Parathyroid adenoma (tissue), 2 donors: ENCODE measurements around the gene ATF7.

Experiments used
- H2AFZ ChIP-seq: fragments of 300-600 bp; sonication (generic); one replicate; pipeline ENCODE4 v1.7.0; 2017; ENCODE audit warnings: antibody characterized with exemption, mild to moderate bottlenecking
- H3K27ac ChIP-seq: fragments of 300-600 bp; sonication (generic); one replicate; pipeline ENCODE4 v1.7.0; 2017
- H3K27me3 ChIP-seq: fragments of 300-600 bp; sonication (generic); one replicate; pipeline ENCODE4 v1.7.0; 2017; ENCODE audit warnings: low read length; ENCODE audit not compliant: control insufficient read depth, insufficient read depth
- H3K36me3 ChIP-seq: fragments of 300-600 bp; sonication (generic); one replicate; pipeline ENCODE4 v1.7.0; 2017; ENCODE audit warnings: low read length; ENCODE audit not compliant: control insufficient read depth, insufficient read depth
- H3K4me1 ChIP-seq: fragments of 300-600 bp; sonication (generic); one replicate; pipeline ENCODE4 v1.7.0; 2017; ENCODE audit warnings: control low read depth
- H3K4me2 ChIP-seq: fragments of 300-600 bp; sonication (generic); one replicate; pipeline ENCODE4 v1.7.0; 2017; ENCODE audit warnings: low read length
- H3K4me3 ChIP-seq: fragments of 300-600 bp; sonication (generic); one replicate; pipeline ENCODE4 v1.7.0; 2017; ENCODE audit warnings: low read depth, low read length
- H3K79me2 ChIP-seq: fragments of 300-600 bp; sonication (generic); one replicate; pipeline ENCODE4 v1.7.0; 2017; ENCODE audit warnings: control low read depth
- H3K9ac ChIP-seq: fragments of 300-600 bp; sonication (generic); one replicate; pipeline ENCODE4 v1.7.0; 2017; ENCODE audit warnings: mild to moderate bottlenecking
- H3K9me3 ChIP-seq: fragments of 300-600 bp; sonication (generic); one replicate; pipeline ENCODE4 v1.7.0; 2017; ENCODE audit warnings: low read length; ENCODE audit not compliant: control insufficient read depth
- CTCF ChIP-seq: fragments of 300-600 bp; sonication (generic); IDR thresholded peaks from one replicate; pipeline ENCODE4 v1.7.0; 2017; ENCODE audit warnings: antibody characterized with exemption, mild to moderate bottlenecking
- donor health status: primary hyperparathyroidism.

Gene ATF7

GRCh38 chr12:53624458-53624857, 1.7 kb downstream of the ATF7 start:
- no peak for TF ChIP-seq CTCF
- Histone ChIP-seq H3K79me2 (peaks cover 26% of the 10 kb centered on the region), H3K9ac (no peak overlapping the region)

GRCh38 chr12:53623548-53624385, 2.4 kb downstream of the ATF7 start:
- H3K27me3 ChIP-seq: no peaks in the 10 kb centered on the region
- H3K4me1 ChIP-seq: peaks cover 11% of the 10 kb centered on the region
- peak overlapping the region; percentile 26 for H3K4me3 ChIP-seq
- peaks cover 27% of the 10 kb centered on the region for H3K79me2 ChIP-seq
- H3K27ac ChIP-seq: peak overlapping the region; percentile 27
- no peak overlapping the region for H3K9ac ChIP-seq
- no peaks in the 10 kb centered on the region for H3K36me3 ChIP-seq
- TF ChIP-seq CTCF: no peak
- H2AFZ ChIP-seq: peak overlapping the region; percentile 9
- no peaks in the 10 kb centered on the region for H3K9me3 ChIP-seq
- H3K4me2 ChIP-seq: peak overlapping the region; percentile 93

More at GRCh38 chr12:53624458-53624857, 1.7 kb downstream of the ATF7 start:
- Histone ChIP-seq H3K9me3 (no peaks in the 10 kb centered on the region), H2AFZ (no peak overlapping the region), H3K4me1 (peaks cover 11% of the 10 kb centered on the region), H3K4me2 (peak overlapping the region; percentile 93), H3K36me3 (no peaks in the 10 kb centered on the region), H3K27ac (peak overlapping the region; percentile 86), H3K4me3 (peak overlapping the region; percentile 99), H3K27me3 (no peaks in the 10 kb centered on the region)

GRCh38 chr12:53622724-53623123, 3.5 kb downstream of the ATF7 start:
- Histone ChIP-seq H3K9me3 (no peaks in the 10 kb centered on the region), H3K4me2 (no peak overlapping the region), H3K27me3 (no peaks in the 10 kb centered on the region), H3K79me2 (peaks cover 30% of the 10 kb centered on the region), H3K36me3 (no peaks in the 10 kb centered on the region), H3K4me3 (no peak overlapping the region), H3K27ac (no peak overlapping the region), H3K4me1 (peaks cover 15% of the 10 kb centered on the region), H2AFZ (no peak overlapping the region), H3K9ac (no peak overlapping the region)
- no peak for TF ChIP-seq CTCF

- no peak overlapping the region for H3K9ac ChIP-seq
- no peak overlapping the region for H3K27ac ChIP-seq
- no peaks in the 10 kb centered on the region for H3K36me3 ChIP-seq
- no peaks in the 10 kb centered on the region for H3K27me3 ChIP-seq
- H3K9me3 ChIP-seq: no peaks in the 10 kb centered on the region
- H2AFZ ChIP-seq: no peak overlapping the region
- no peak for TF ChIP-seq CTCF
- H3K4me2 ChIP-seq: peak overlapping the region; percentile 39
- H3K4me1 ChIP-seq: peaks cover 4% of the 10 kb centered on the region
- peaks cover 39% of the 10 kb centered on the region for H3K79me2 ChIP-seq
- H3K4me3 ChIP-seq: peak overlapping the region; percentile 30
These were observed 7.9 kb downstream of the ATF7 start for GRCh38 chr12:53618275-53618674.

DNA sequence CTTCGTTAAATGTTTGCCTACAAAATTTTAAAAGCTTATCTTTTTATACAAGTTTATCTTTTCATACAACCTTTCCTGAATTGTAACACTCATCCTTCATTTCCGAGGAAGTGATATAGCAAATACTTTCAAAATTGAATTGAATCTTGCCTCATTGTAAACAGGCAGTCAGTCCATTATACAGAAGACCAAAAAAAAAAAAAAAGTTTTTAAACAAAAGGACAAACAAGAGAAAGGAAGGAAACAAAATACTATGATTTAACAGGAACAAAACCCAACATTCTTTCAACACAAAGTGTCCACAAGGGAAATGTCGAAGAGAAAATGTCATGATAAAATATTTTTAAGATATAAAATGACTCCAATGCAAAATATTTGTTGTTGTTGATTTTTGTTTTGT, 8.5 kb downstream of the ATF7 start:
- H3K36me3 ChIP-seq: no peaks in the 10 kb centered on the region
- H3K4me3 ChIP-seq: peak overlapping the region; percentile 30
- no peaks in the 10 kb centered on the region for H3K27me3 ChIP-seq
- H3K79me2 ChIP-seq: peaks cover 38% of the 10 kb centered on the region
- no peaks in the 10 kb centered on the region for H3K9me3 ChIP-seq
- peak overlapping the region; percentile 39 for H3K4me2 ChIP-seq
- no peak overlapping the region for H3K27ac ChIP-seq
- TF ChIP-seq CTCF: no peak
- H3K4me1 ChIP-seq: peaks cover 4% of the 10 kb centered on the region
- no peak overlapping the region for H3K9ac ChIP-seq
- no peak overlapping the region for H2AFZ ChIP-seq
